SJCRH30 (cell line): ENCODE data around the gene EIF4G2. TPM values are rescaled to one million over a fixed set of nuclear protein-coding genes. Genes with fewer than 3 reads are reported as not detected.
A peak's percentile ranks its signal among the peaks of the same experiment; 100 is the strongest.

Experiments
- DNase-seq, 2 experiments: peaks; one replicate each; pipeline ENCODE4 v3.0.0-alpha.2; 2015 to 2020
- H3K27ac ChIP-seq: fragments of 250-450 bp; sonication (Bioruptor Pico); 2 replicates; pipeline ENCODE4 v1.5.1; 2020; ENCODE audit warnings: mild to moderate bottlenecking, moderate library complexity
- H3K27me3 ChIP-seq: fragments of 250-450 bp; sonication (Bioruptor Pico); 2 replicates; pipeline ENCODE4 v1.5.1; 2020; ENCODE audit warnings: mild to moderate bottlenecking, moderate library complexity
- H3K36me3 ChIP-seq: fragments of 250-450 bp; sonication (Bioruptor Pico); 2 replicates; pipeline ENCODE4 v1.5.1; 2020; ENCODE audit warnings: mild to moderate bottlenecking, moderate library complexity
- H3K4me1 ChIP-seq: fragments of 250-450 bp; sonication (Bioruptor Pico); 2 replicates; pipeline ENCODE4 v1.5.1; 2020; ENCODE audit warnings: mild to moderate bottlenecking, moderate library complexity
- H3K4me3 ChIP-seq: fragments of 250-450 bp; sonication (Bioruptor Pico); 2 replicates; pipeline ENCODE4 v1.5.1; 2020; ENCODE audit warnings: mild to moderate bottlenecking, moderate library complexity
- H3K9me3 ChIP-seq: fragments of 250-450 bp; sonication (Bioruptor Pico); replicated peaks from 2 replicates; pipeline ENCODE4 v1.5.1; 2020; ENCODE audit warnings: mild to moderate bottlenecking, moderate library complexity
- total RNA-seq: library from RNA; depleted of rRNA; stranded (reverse); fragments of >200 nt; shearing (Covaris generic); gene quantifications from 2 replicates; pipeline ENCODE4 v1.2.3, GENCODE V29; 2014

EIF4G2 gene
- total RNA-seq, 1 experiment from 2014 or later: 1,193 TPM

GRCh38 chr11:10770626-10771254, 38.0 kb downstream of the EIF4G2 start:
- Histone ChIP-seq H3K27me3 (no peaks in the 10 kb centered on the region), H3K4me3 (no peak overlapping the region), H3K9me3 (no peaks in the 10 kb centered on the region), H3K27ac (no peak overlapping the region), H3K36me3 (peaks cover 77% of the 10 kb centered on the region), H3K4me1 (no peaks in the 10 kb centered on the region)
- peak; percentile 36 to 70 for DNase-seq

DNA sequence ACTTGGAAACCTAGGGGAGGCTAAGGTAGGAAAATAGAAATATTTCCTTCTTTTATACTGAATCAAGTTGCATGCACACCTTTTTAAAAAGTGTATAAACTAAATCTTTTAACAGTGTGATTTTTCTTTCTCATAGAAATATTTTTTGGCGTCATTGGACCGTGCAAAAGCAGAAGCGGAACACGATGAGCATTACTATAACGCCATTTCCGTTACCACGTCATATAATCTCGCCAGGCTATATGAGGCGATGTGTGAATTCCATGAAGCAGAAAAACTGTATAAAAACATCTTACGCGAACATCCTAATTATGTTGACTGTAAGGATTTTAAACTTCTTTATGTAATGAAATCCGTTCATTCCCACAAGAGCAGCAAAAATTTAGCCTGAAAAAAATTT, 44.3 kb downstream of the EIF4G2 start:
- Histone ChIP-seq H3K9me3 (no peaks in the 10 kb centered on the region), H3K27me3 (no peaks in the 10 kb centered on the region), H3K4me3 (no peak overlapping the region), H3K4me1 (no peaks in the 10 kb centered on the region), H3K27ac (no peak overlapping the region), H3K36me3 (peaks cover 73% of the 10 kb centered on the region)
- DNase-seq: no peak

DNA sequence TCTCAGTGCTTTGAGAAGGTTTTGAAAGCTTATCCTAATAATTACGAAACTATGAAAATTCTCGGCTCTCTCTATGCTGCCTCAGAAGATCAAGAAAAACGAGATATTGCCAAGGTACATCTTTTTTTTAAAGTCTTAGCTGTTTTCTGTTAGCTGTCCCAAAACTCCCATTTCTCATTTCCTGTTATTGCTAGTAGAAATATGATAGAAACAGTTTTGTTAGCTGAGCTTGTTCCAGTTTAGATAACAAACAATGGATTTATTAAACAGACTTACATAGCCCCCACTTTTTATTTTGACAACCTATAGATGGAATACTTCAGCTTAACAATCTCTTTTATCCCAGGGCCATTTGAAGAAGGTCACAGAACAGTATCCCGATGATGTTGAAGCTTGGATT, 45.0 kb downstream of the EIF4G2 start:
- Histone ChIP-seq H3K27ac (no peak overlapping the region), H3K36me3 (peaks cover 76% of the 10 kb centered on the region), H3K4me1 (no peaks in the 10 kb centered on the region), H3K4me3 (no peak overlapping the region), H3K27me3 (no peaks in the 10 kb centered on the region), H3K9me3 (no peaks in the 10 kb centered on the region)
- no peak for DNase-seq

DNA sequence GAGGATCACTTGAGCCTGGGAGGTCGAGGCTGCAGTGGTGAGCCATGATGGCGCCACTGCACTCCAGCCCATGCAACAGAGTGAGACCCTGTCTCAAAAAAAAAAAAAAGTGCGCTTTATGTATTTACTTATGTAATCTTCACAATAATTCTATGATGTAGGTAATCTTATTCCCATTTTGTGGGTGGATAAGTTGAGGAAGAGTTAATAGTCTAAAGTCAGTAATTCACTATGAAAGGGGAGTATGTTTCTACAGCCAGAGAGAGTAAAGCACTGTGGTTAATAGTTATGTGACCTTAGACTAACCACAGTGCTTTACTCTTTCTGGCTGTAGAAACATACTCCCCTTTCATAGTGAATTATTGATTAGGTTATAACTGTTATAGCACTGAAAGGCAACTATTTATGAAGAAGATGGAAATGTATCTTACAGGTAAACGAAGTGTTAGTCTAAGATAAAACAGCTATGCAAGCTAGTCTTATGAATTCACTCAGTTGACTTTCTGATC, 45.8 kb downstream of the EIF4G2 start:
- no peaks in the 10 kb centered on the region for H3K9me3 ChIP-seq
- H3K27ac ChIP-seq: no peak overlapping the region
- H3K27me3 ChIP-seq: no peaks in the 10 kb centered on the region
- no peaks in the 10 kb centered on the region for H3K4me1 ChIP-seq
- DNase-seq: no peak
- H3K36me3 ChIP-seq: peaks cover 84% of the 10 kb centered on the region
- no peak overlapping the region for H3K4me3 ChIP-seq

GRCh38 chr11:10762185-10762584, 46.5 kb downstream of the EIF4G2 start:
- no peak for DNase-seq
- no peaks in the 10 kb centered on the region for H3K9me3 ChIP-seq
- no peak overlapping the region for H3K4me3 ChIP-seq
- no peaks in the 10 kb centered on the region for H3K27me3 ChIP-seq
- H3K27ac ChIP-seq: no peak overlapping the region
- peaks cover 92% of the 10 kb centered on the region for H3K36me3 ChIP-seq
- no peaks in the 10 kb centered on the region for H3K4me1 ChIP-seq

DNA sequence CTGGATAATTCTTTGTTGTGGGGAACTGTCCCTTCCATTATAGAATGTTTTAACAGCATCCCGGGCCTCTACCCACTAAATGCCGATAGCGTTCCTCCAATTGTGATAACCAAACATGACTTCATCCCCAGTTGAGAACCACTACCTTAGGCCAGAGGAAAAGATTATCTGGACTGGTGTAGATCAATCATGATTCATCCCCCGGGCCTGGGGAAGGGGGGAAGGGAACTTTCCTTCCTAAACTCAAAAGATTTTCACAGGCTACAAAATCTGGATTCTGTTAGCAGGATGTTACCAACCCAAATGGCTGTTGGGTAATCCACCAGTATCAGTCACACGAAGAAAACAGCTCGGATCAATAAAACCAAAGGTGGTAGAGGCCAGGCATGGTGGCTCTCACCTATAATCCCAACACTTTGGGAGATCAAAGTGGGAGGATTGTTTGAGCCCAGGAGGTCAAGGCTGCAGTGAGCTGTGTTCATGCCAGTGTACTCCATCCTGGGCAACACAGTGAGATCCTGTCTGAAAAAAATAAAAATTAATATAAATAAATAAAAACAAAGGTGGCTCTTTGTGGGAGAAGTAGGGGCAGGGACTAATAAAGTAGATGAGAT, 47.5 kb downstream of the EIF4G2 start:
- H3K4me1 ChIP-seq: no peaks in the 10 kb centered on the region
- peaks cover 93% of the 10 kb centered on the region for H3K36me3 ChIP-seq
- no peaks in the 10 kb centered on the region for H3K9me3 ChIP-seq
- DNase-seq: no peak
- no peak overlapping the region for H3K27ac ChIP-seq
- no peaks in the 10 kb centered on the region for H3K27me3 ChIP-seq
- no peak overlapping the region for H3K4me3 ChIP-seq

DNA sequence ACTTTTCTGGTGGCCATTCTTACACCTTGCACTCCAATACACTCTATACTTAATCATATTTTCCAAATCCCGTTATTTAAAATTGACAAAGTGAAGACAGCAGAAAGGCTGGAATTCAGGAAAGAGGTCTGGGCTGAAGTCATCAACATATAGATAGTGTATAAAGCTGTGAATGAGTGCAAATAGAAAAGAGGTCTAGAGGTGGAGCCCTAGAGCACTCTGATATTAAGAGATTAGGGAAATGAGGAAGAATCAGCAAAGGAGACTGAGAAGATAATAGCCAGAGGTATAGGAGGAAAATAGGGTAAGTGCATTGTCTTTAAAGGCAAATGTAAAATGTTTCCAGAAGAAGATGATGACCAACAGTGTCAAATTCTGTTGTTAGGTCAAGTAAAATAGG, 49.8 kb downstream of the EIF4G2 start:
- Histone ChIP-seq H3K4me1 (no peaks in the 10 kb centered on the region), H3K9me3 (no peaks in the 10 kb centered on the region), H3K27me3 (no peaks in the 10 kb centered on the region), H3K27ac (no peak overlapping the region), H3K36me3 (peaks cover 92% of the 10 kb centered on the region), H3K4me3 (no peak overlapping the region)
- DNase-seq: no peak

- H3K4me3 ChIP-seq: no peak overlapping the region
- no peak for DNase-seq
- no peaks in the 10 kb centered on the region for H3K9me3 ChIP-seq
- H3K27me3 ChIP-seq: no peaks in the 10 kb centered on the region
- H3K27ac ChIP-seq: no peak overlapping the region
- peaks cover 41% of the 10 kb centered on the region for H3K36me3 ChIP-seq
- peaks cover 8% of the 10 kb centered on the region; the same call in 1 of the 2 replicates for H3K4me1 ChIP-seq
Observed at GRCh38 chr11:10752486-10752885, 56.2 kb downstream of the EIF4G2 start.

- Histone ChIP-seq H3K4me3 (peak overlapping the region; percentile 76), H3K27me3 (no peaks in the 10 kb centered on the region), H3K36me3 (peaks cover 36% of the 10 kb centered on the region), H3K9me3 (no peaks in the 10 kb centered on the region), H3K4me1 (peaks cover 9% of the 10 kb centered on the region; the same call in 1 of the 2 replicates), H3K27ac (no peak overlapping the region)
- no peak for DNase-seq
Observed at GRCh38 chr11:10752061-10752460, 56.7 kb downstream of the EIF4G2 start.

- Histone ChIP-seq H3K4me3 (peak overlapping the region; percentile 76), H3K27me3 (no peaks in the 10 kb centered on the region), H3K4me1 (peaks cover 9% of the 10 kb centered on the region; the same call in 1 of the 2 replicates), H3K36me3 (peaks cover 31% of the 10 kb centered on the region), H3K27ac (peak overlapping the region; percentile 64), H3K9me3 (no peaks in the 10 kb centered on the region)
- peak in 1 of 2 experiments; percentile 31 for DNase-seq
Observed at GRCh38 chr11:10751581-10751940, 57.2 kb downstream of the EIF4G2 start.

- DNase-seq: peak; percentile 97
- Histone ChIP-seq H3K27ac (peak within 1 kb of the TSS; percentile 64), H3K9me3 (no peaks in the 10 kb centered on the region), H3K27me3 (no peaks in the 10 kb centered on the region), H3K4me3 (peak within 1 kb of the TSS; percentile 76), H3K4me1 (peaks cover 9% of the 10 kb centered on the region; the same call in 1 of the 2 replicates), H3K36me3 (peaks cover 26% of the 10 kb centered on the region)
Observed at GRCh38 chr11:10750838-10751580, 57.7 kb downstream of the EIF4G2 start, which contains the start of gene CTR9. CTR9 (plus strand) TSS chr11:10751246; CDS start chr11:10751413, 167 bp downstream.

DNA sequence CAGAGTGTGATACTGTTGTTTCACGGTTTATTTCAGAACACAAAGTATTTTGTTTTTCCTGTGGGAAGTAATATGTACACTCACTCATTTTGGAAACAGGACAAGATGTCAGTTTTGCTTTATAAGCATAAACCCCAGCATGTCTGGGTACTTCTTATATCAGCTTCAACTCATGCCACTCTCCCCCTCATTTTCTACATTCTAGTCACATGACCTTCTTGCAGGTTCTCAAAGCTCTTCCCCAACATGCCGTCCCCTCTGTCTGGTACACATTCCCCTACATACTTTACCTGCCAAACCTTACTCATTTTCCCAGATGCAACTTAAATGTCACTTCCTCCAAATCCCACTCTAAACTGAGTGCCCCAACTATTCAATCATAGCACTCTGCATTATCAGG, 59.2 kb downstream of the EIF4G2 start:
- no peak overlapping the region for H3K4me3 ChIP-seq
- H3K4me1 ChIP-seq: peaks cover 9% of the 10 kb centered on the region; the same call in 1 of the 2 replicates
- no peaks in the 10 kb centered on the region for H3K27me3 ChIP-seq
- peaks cover 11% of the 10 kb centered on the region for H3K36me3 ChIP-seq
- no peak for DNase-seq
- H3K9me3 ChIP-seq: no peaks in the 10 kb centered on the region
- no peak overlapping the region for H3K27ac ChIP-seq

- no peaks in the 10 kb centered on the region for H3K9me3 ChIP-seq
- H3K4me1 ChIP-seq: peaks cover 18% of the 10 kb centered on the region
- no peaks in the 10 kb centered on the region; the same call in 1 of the 2 replicates for H3K36me3 ChIP-seq
- no peaks in the 10 kb centered on the region for H3K27me3 ChIP-seq
- no peak overlapping the region for H3K27ac ChIP-seq
- DNase-seq: no peak
- H3K4me3 ChIP-seq: no peak overlapping the region
Observed at GRCh38 chr11:10747733-10748132, 61.0 kb downstream of the EIF4G2 start.
